K562 (cell line): ENCODE data around the gene BNC1. TPM values are rescaled to one million over a fixed set of nuclear protein-coding genes. Genes with fewer than 3 reads are reported as not detected.
A peak's percentile ranks its signal among the peaks of the same experiment; 100 is the strongest.

Source experiments
- ATF6 ChIP-seq: sonication (generic); formaldehyde crosslinking; IDR thresholded peaks from 2 replicates; pipeline ENCODE4 v1.4.0; 2020; ENCODE audit warnings: mild to moderate bottlenecking, missing genetic modification reagents
- DEAF1 ChIP-seq: fragments of 450-650 bp; formaldehyde crosslinking; IDR thresholded peaks from 2 replicates; pipeline ENCODE4 v1.4.0; 2020; ENCODE audit warnings: mild to moderate bottlenecking, moderate library complexity
- HINFP ChIP-seq: fragments of 450-650 bp; conservative IDR thresholded peaks from 2 replicates; pipeline ENCODE4 v1.6.1; 2016; ENCODE audit warnings: missing genetic modification characterization, low read depth, mild to moderate bottlenecking, control low read depth, missing compliant biosample characterization
- HNRNPL ChIP-seq: fragments of 200-400 bp; formaldehyde crosslinking; IDR thresholded peaks from 2 replicates; pipeline ENCODE4 v1.6.1; 2017; ENCODE audit warnings: low read depth, mild to moderate bottlenecking, low read length
- JUN ChIP-seq, 2 experiments: sonication (generic) in 1 of 2; formaldehyde crosslinking in 1 of 2; IDR thresholded peaks; 2 replicates each; pipeline versions ENCODE4 v1.6.1 to v1.8.0; 2012 to 2022; ENCODE audit warnings: borderline replicate concordance in 2 of 2, mild to moderate bottlenecking in 2 of 2, improper control_type of control experiment in 1 of 2, low read depth in 1 of 2, low read length in 1 of 2, missing genetic modification reagents in 1 of 2
- MBD2 ChIP-seq: sonication (generic); IDR thresholded peaks from 2 replicates; pipeline ENCODE4 v1.6.1; 2016; ENCODE audit warnings: low read depth, borderline replicate concordance
- NUFIP1 ChIP-seq: fragments of 450-650 bp; IDR thresholded peaks from 2 replicates; pipeline ENCODE4 v1.6.1; 2018; ENCODE audit not compliant: partially characterized antibody
- RBBP5 ChIP-seq: fragments of 200-600 bp; sonication (generic); IDR thresholded peaks from 2 replicates; pipeline ENCODE4 v1.6.1; 2012; ENCODE audit warnings: borderline replicate concordance, mild to moderate bottlenecking, low read length, control low read depth, inconsistent platforms; ENCODE audit not compliant: insufficient read depth, poor library complexity, severe bottlenecking
- SAFB ChIP-seq: fragments of 200-400 bp; formaldehyde crosslinking; IDR thresholded peaks from 2 replicates; pipeline ENCODE4 v1.6.1; 2017; ENCODE audit warnings: low read depth, low read length, borderline replicate concordance
- TFAP4 ChIP-seq: sonication (generic); formaldehyde crosslinking; IDR thresholded peaks from 2 replicates; pipeline ENCODE4 v1.8.0; 2022; ENCODE audit warnings: missing genetic modification reagents, mild to moderate bottlenecking, moderate library complexity, borderline replicate concordance
- TGIF2 ChIP-seq: sonication (generic); formaldehyde crosslinking; IDR thresholded peaks from 2 replicates; pipeline ENCODE4 v1.8.1; 2022; ENCODE audit warnings: mild to moderate bottlenecking, missing genetic modification reagents, moderate library complexity
- TSHZ1 ChIP-seq: fragments of 250-450 bp; sonication (Bioruptor Pico); IDR thresholded peaks from 2 replicates; pipeline ENCODE4 v1.4.0; 2020; ENCODE audit warnings: mild to moderate bottlenecking, moderate library complexity
- ZBTB34 ChIP-seq: fragments of 250-450 bp; sonication (Bioruptor Pico); IDR thresholded peaks from 2 replicates; pipeline ENCODE4 v1.8.0; 2021; ENCODE audit warnings: mild to moderate bottlenecking, moderate library complexity
- ZNF431 ChIP-seq: sonication (generic); formaldehyde crosslinking; IDR thresholded peaks from 2 replicates; pipeline ENCODE4 v1.8.0; 2022; ENCODE audit warnings: mild to moderate bottlenecking, missing genetic modification reagents
- polyA plus RNA-seq, 8 experiments: library from polyadenylated mRNA; depleted of rRNA in 4 of 8; stranded (reverse) in 5 of 8; unstranded in 3 of 8; fragments of >200 nt; fragmentation: Nextera tagmentation in 2 of 8; fragmentation: Illumina TruSeq in 1 of 8; extraction: Ambion mirVana in 2 of 8; extraction: Trizol in 1 of 8; gene quantifications; 2 replicates each; pipeline versions ENCODE4 v1.2.1 to v1.2.3, GENCODE V29; 2011 to 2014; ENCODE audit warnings: inconsistent platforms in 1 of 8, missing spikeins in 1 of 8
- total RNA-seq, 7 experiments: library from RNA; depleted of rRNA in 6 of 7; stranded (reverse); fragments of >200 nt in 6 of 7; fragmentation: Illumina TruSeq in 2 of 7; extraction: Trizol in 2 of 7; gene quantifications; 2 replicates each; pipeline versions ENCODE4 v1.2.1 to v1.2.3, GENCODE V29; 2011 to 2021; ENCODE audit warnings: low replicate concordance in 1 of 7

The BNC1 gene
- total and polyA plus RNA-seq, 9 of the 15 experiments (the other 6 are each of a cell fraction or from before 2014, with no cell fraction given), result not detected

GRCh38 chr15:83207009-83207659 is 77.3 kb downstream of the BNC1 start (continued):
- TF ChIP-seq MBD2, result no peak
- TF ChIP-seq DEAF1 (CRISPR knock-in tag), result no peak
- TF ChIP-seq TFAP4 (CRISPR knock-in tag), result peak; percentile 48
- TF ChIP-seq ZBTB34 (CRISPR knock-in tag), result no peak
- TF ChIP-seq HNRNPL, result 0 out of 2 replicates have a peak, but pooled peaks have one; percentile 31
- TF ChIP-seq ZNF431, result no peak
- 0 out of 2 replicates have a peak, but pooled peaks have one; percentile 79 for TF ChIP-seq TGIF2 (CRISPR knock-in tag)
- TF ChIP-seq RBBP5, result peak; percentile 81
- TF ChIP-seq ATF6 (CRISPR knock-in tag), result 0 out of 2 replicates have a peak, but pooled peaks have one; percentile 31
- TF ChIP-seq HINFP, result no peak
- TF ChIP-seq SAFB, result 0 out of 2 replicates have a peak, but pooled peaks have one; percentile 28
- TF ChIP-seq NUFIP1, result no peak
- no peak for TF ChIP-seq TSHZ1 (CRISPR knock-in tag)
- TF ChIP-seq JUN (IDR thresholded peaks at IDR 0.05; ENCODE audit: borderline replicate concordance, low read depth, low read length), result no peak
- 0 out of 2 replicates have a peak, but pooled peaks have one; percentile 12 for TF ChIP-seq JUN (CRISPR knock-in tag; IDR thresholded peaks at IDR 0.05; ENCODE audit: borderline replicate concordance)
